Nephron (organoid): ENCODE measurements around the gene EDA.

ENCODE experiments used
- H3K27ac Mint-ChIP-seq, 3 experiments: 2 replicates each; pipeline ENCODE4 v1.8.0; 2020; ENCODE audit warnings: mixed read lengths in 3 of 3, mild to moderate bottlenecking in 2 of 3, moderate library complexity in 1 of 3
- H3K27me3 Mint-ChIP-seq: 2 replicates; pipeline ENCODE4 v1.8.0; 2021; ENCODE audit warnings: low read depth, mild to moderate bottlenecking, moderate library complexity, mixed read lengths
- H3K36me3 Mint-ChIP-seq: 2 replicates; pipeline ENCODE4 v1.8.0; 2020; ENCODE audit warnings: low read depth, mixed read lengths
- H3K4me1 Mint-ChIP-seq: 2 replicates; pipeline ENCODE4 v1.8.0; 2020; ENCODE audit warnings: mixed read lengths
- H3K4me3 Mint-ChIP-seq, 3 experiments: 2 replicates each; pipeline ENCODE4 v1.8.0; 2020; ENCODE audit warnings: mild to moderate bottlenecking in 3 of 3, mixed read lengths in 3 of 3, moderate library complexity in 2 of 3
- H3K9me3 Mint-ChIP-seq: 2 replicates; pipeline ENCODE4 v1.8.0; 2020; ENCODE audit warnings: mixed read lengths
- CTCF ChIP-seq, 3 experiments: fragments of 200-600 bp; sonication (generic); IDR thresholded peaks; one replicate each; pipeline ENCODE4 v1.5.0; 2021; ENCODE audit warnings: antibody characterized with exemption in 3 of 3; ENCODE audit not compliant: unreplicated experiment in 3 of 3

The EDA gene

GRCh38 chrX:69705818-69706217, 89.9 kb downstream of the EDA start:
- H3K4me1 Mint-ChIP-seq = no peaks in the 10 kb centered on the region

DNA sequence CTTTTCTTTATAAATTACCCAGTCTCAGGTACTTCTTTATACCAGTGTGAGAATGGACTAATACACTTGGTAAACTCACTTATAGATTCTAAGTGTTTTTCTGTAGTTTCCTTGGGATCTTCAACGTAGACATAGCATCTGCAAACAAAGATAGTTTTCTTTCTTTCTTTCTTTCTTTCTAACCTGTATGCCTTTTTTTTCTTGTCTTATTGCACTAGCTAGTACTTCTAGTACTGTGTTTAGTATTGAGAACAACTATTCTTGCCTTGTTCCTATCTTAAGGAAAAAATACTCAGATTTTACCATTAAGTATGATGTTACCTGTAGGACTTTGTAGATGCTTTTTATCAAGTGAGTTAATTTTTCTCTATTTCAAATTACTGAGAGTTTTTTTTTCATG, 102.2 kb downstream of the EDA start:
- Mint-ChIP-seq H3K4me1 (no peaks in the 10 kb centered on the region), H3K27ac (no peak overlapping the region), H3K36me3 (peaks cover 4% of the 10 kb centered on the region), H3K27me3 (no peaks in the 10 kb centered on the region), H3K4me3 (no peak overlapping the region), H3K9me3 (peaks cover 59% of the 10 kb centered on the region)
- no peak for TF ChIP-seq CTCF (IDR thresholded peaks at IDR 0.05; ENCODE audit: unreplicated experiment in 3 of 3)

More at GRCh38 chrX:69705818-69706217, 89.9 kb downstream of the EDA start:
- no peaks in the 10 kb centered on the region for H3K27me3 Mint-ChIP-seq
- peaks cover 27% of the 10 kb centered on the region for H3K9me3 Mint-ChIP-seq
- no peak for TF ChIP-seq CTCF (IDR thresholded peaks at IDR 0.05; ENCODE audit: unreplicated experiment in 3 of 3)
- no peak overlapping the region for H3K4me3 Mint-ChIP-seq
- H3K27ac Mint-ChIP-seq = no peak overlapping the region
- H3K36me3 Mint-ChIP-seq = peaks cover under 1% of the 10 kb centered on the region

DNA sequence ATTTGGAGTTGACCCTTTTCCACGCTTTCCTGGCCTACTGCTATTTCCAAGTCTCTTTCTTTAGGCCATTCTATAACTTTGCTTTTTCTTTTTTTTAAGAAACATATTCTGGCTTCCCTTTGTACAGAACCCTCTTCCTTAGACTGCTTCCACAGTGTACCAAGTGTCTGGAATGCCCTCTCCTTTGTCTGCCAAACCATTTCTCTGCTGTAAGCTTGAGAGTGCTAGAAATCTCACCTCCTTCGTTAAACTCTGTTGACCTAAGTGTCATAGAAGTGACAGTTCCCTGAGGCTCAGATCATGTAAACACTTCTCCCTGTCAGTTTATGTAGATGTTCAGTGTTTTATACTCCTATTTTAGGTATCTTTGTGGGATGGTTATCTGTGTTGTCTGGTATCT, 108.4 kb downstream of the EDA start:
- no peak for TF ChIP-seq CTCF (IDR thresholded peaks at IDR 0.05; ENCODE audit: unreplicated experiment in 3 of 3)
- H3K4me3 Mint-ChIP-seq = no peak overlapping the region
- peaks cover 17% of the 10 kb centered on the region for H3K9me3 Mint-ChIP-seq
- no peak overlapping the region for H3K27ac Mint-ChIP-seq
- no peaks in the 10 kb centered on the region for H3K36me3 Mint-ChIP-seq
- H3K27me3 Mint-ChIP-seq = no peaks in the 10 kb centered on the region
- H3K4me1 Mint-ChIP-seq = no peaks in the 10 kb centered on the region

- H3K36me3 Mint-ChIP-seq = no peaks in the 10 kb centered on the region
Observed at GRCh38 chrX:69740317-69740716, 124.4 kb downstream of the EDA start.

DNA sequence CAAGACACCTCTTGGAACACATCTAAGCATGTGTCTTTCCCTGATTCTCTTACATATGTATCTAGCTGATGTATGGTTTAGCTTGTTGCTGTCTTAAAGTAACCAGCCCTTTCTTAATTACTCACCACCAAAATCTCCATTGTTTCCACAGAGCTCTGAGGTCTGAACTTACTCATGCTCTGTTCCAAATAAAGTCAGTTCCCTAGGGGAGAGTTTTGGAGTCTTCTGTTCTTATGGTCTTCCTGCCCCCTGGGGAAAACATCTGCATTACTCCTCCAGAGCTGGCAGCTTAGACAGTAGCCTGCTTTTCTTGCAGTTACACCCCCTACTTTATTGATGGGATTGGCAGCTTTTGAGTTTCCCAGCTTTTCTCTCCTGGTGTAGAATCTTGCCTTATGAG, 125.8 kb downstream of the EDA start:
- Mint-ChIP-seq H3K4me1 (no peaks in the 10 kb centered on the region), H3K36me3 (no peaks in the 10 kb centered on the region), H3K27ac (no peak overlapping the region), H3K9me3 (peaks cover 28% of the 10 kb centered on the region), H3K4me3 (no peak overlapping the region), H3K27me3 (no peaks in the 10 kb centered on the region)
- TF ChIP-seq CTCF (IDR thresholded peaks at IDR 0.05; ENCODE audit: unreplicated experiment in 3 of 3) = no peak

More at GRCh38 chrX:69740317-69740716, 124.4 kb downstream of the EDA start:
- H3K27ac Mint-ChIP-seq = no peak overlapping the region
- no peaks in the 10 kb centered on the region for H3K4me1 Mint-ChIP-seq
- TF ChIP-seq CTCF (IDR thresholded peaks at IDR 0.05; ENCODE audit: unreplicated experiment in 3 of 3) = no peak
- H3K9me3 Mint-ChIP-seq = peaks cover 28% of the 10 kb centered on the region
- H3K27me3 Mint-ChIP-seq = no peaks in the 10 kb centered on the region
- no peak overlapping the region for H3K4me3 Mint-ChIP-seq

DNA sequence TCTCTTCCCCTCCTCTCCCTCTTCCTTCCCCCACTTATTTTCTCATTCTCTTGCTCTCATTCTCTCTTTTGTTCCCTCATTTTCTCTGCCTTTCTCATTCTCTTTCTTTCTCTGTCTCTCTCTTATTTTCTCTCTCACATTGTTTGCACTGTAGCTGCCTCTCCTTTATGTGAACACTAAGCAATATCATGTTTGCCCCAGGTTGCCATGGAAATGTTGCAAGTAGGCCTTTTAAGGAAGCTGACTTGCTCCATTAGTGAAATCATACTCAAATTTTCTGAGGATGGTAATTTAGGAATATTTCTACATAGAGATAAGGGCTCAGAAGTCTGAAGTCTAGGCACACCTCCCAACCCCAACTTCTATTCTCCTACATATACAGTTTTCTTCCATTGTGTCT, 130.1 kb downstream of the EDA start:
- no peak overlapping the region for H3K4me3 Mint-ChIP-seq
- no peaks in the 10 kb centered on the region for H3K36me3 Mint-ChIP-seq
- TF ChIP-seq CTCF (IDR thresholded peaks at IDR 0.05; ENCODE audit: unreplicated experiment in 3 of 3) = no peak
- H3K4me1 Mint-ChIP-seq = no peaks in the 10 kb centered on the region
- H3K27me3 Mint-ChIP-seq = no peaks in the 10 kb centered on the region
- H3K9me3 Mint-ChIP-seq = peaks cover 26% of the 10 kb centered on the region
- H3K27ac Mint-ChIP-seq = no peak overlapping the region
